ENCODE measurements around the gene SMG6. TPM values are rescaled to one million over a fixed set of nuclear protein-coding genes. Genes with fewer than 3 reads are reported as not detected.
A peak's percentile ranks its signal among the peaks of the same experiment; 100 is the strongest.

SMG6 gene
- total and polyA plus RNA-seq, 2 of the 13 experiments (the other 11 are each of a cell fraction or from before 2014, with no cell fraction given), result 4.6 to 14.6 TPM

DNA sequence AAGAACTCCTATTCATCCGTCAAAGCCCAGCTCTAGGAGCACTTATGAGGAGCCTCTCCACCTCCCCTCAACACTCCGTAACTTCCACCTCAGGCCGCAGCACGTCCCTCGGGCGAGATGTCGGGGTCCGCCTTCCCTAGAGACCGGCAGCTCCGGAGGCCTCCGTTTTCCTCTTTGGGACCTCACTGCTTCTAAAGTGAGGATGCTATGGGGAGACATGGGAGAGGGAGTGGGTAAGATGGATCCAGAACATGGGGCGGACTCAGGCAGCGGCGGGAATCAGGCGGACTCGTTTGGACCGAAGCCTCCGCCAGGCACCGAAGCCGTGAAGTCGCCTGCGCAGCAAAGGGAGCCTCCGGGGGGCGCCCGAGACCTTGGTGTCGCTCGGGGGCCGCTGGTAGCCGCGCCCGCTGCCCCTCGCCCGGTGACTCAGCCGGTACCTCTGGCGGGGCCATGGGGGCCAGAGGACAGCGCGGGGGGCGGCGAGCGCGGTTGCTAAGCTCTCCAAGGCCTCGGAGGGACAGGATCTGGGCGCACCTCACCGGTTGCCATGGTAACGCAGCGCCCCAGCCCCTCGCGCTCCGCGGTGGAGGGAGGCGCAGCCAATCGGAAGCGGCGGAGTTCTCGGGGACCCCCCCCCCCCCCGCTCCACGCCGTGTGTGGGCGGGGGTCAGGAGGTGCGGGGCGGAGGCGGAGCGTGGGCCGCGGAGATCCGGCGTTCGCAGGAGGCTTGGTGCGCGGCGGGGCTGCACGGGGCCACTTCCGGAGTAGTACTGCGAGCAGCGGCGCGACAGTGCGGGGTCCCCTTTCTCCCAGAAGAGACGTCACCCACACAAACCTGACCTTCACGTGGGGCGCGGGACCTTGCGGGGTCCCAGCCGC, 250.0 kb downstream of the SMG6 start (continued):
- TF ChIP-seq ZBTB20 (CRISPR knock-in tag; IDR thresholded peaks at IDR 0.05; ENCODE audit: borderline replicate concordance, low read depth) (no peak), ZNF282 (IDR thresholded peaks at IDR 0.05; ENCODE audit: partially characterized antibody) (no peak), GABPA (IDR thresholded peaks at IDR 0.05; ENCODE audit: low read depth, low read length) (no peak), GABPA (CRISPR knock-in tag; IDR thresholded peaks at IDR 0.05; ENCODE audit: low read depth) (no peak), TCF7L2 (IDR thresholded peaks at IDR 0.05; ENCODE audit: low read depth, low read length) (no peak), EEA1 (CRISPR knock-in tag; IDR thresholded peaks at IDR 0.05; ENCODE audit: borderline replicate concordance) (0 out of 2 replicates have a peak, but pooled peaks have one; percentile 30), SALL1 (CRISPR knock-in tag; IDR thresholded peaks at IDR 0.05) (peak; percentile 39; the same call in 1 of the 2 replicates), ZFP36 (IDR thresholded peaks at IDR 0.05; ENCODE audit: borderline replicate concordance, low read depth, low read length, partially characterized antibody) (no peak), ZNF235 (CRISPR knock-in tag; IDR thresholded peaks at IDR 0.05; ENCODE audit: borderline replicate concordance) (peak; percentile 45; the same call in 1 of the 2 replicates), ZNF614 (CRISPR knock-in tag; IDR thresholded peaks at IDR 0.05; ENCODE audit: borderline replicate concordance) (no peak), ZBTB38 (CRISPR knock-in tag; IDR thresholded peaks at IDR 0.05) (no peak), GFI1 (CRISPR knock-in tag; IDR thresholded peaks at IDR 0.05; ENCODE audit: borderline replicate concordance) (no peak), ZNF205 (CRISPR knock-in tag; IDR thresholded peaks at IDR 0.05) (no peak)
- TF ChIP-seq, protein P1, sequence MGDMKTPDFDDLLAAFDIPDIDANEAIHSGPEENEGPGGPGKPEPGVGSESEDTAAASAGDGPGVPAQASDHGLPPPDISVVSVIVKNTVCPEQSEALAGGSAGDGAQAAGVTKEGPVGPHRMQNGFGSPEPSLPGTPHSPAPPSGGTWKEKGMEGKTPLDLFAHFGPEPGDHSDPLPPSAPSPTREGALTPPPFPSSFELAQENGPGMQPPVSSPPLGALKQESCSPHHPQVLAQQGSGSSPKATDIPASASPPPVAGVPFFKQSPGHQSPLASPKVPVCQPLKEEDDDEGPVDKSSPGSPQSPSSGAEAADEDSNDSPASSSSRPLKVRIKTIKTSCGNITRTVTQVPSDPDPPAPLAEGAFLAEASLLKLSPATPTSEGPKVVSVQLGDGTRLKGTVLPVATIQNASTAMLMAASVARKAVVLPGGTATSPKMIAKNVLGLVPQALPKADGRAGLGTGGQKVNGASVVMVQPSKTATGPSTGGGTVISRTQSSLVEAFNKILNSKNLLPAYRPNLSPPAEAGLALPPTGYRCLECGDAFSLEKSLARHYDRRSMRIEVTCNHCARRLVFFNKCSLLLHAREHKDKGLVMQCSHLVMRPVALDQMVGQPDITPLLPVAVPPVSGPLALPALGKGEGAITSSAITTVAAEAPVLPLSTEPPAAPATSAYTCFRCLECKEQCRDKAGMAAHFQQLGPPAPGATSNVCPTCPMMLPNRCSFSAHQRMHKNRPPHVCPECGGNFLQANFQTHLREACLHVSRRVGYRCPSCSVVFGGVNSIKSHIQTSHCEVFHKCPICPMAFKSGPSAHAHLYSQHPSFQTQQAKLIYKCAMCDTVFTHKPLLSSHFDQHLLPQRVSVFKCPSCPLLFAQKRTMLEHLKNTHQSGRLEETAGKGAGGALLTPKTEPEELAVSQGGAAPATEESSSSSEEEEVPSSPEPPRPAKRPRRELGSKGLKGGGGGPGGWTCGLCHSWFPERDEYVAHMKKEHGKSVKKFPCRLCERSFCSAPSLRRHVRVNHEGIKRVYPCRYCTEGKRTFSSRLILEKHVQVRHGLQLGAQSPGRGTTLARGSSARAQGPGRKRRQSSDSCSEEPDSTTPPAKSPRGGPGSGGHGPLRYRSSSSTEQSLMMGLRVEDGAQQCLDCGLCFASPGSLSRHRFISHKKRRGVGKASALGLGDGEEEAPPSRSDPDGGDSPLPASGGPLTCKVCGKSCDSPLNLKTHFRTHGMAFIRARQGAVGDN (CRISPR knock-in tag; IDR thresholded peaks at IDR 0.05), result peak; percentile 67
- TF ChIP-seq, protein P2, sequence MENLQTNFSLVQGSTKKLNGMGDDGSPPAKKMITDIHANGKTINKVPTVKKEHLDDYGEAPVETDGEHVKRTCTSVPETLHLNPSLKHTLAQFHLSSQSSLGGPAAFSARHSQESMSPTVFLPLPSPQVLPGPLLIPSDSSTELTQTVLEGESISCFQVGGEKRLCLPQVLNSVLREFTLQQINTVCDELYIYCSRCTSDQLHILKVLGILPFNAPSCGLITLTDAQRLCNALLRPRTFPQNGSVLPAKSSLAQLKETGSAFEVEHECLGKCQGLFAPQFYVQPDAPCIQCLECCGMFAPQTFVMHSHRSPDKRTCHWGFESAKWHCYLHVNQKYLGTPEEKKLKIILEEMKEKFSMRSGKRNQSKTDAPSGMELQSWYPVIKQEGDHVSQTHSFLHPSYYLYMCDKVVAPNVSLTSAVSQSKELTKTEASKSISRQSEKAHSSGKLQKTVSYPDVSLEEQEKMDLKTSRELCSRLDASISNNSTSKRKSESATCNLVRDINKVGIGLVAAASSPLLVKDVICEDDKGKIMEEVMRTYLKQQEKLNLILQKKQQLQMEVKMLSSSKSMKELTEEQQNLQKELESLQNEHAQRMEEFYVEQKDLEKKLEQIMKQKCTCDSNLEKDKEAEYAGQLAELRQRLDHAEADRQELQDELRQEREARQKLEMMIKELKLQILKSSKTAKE (CRISPR knock-in tag; IDR thresholded peaks at IDR 0.05; ENCODE audit: borderline replicate concordance), result no peak
- TF ChIP-seq, protein P3, sequence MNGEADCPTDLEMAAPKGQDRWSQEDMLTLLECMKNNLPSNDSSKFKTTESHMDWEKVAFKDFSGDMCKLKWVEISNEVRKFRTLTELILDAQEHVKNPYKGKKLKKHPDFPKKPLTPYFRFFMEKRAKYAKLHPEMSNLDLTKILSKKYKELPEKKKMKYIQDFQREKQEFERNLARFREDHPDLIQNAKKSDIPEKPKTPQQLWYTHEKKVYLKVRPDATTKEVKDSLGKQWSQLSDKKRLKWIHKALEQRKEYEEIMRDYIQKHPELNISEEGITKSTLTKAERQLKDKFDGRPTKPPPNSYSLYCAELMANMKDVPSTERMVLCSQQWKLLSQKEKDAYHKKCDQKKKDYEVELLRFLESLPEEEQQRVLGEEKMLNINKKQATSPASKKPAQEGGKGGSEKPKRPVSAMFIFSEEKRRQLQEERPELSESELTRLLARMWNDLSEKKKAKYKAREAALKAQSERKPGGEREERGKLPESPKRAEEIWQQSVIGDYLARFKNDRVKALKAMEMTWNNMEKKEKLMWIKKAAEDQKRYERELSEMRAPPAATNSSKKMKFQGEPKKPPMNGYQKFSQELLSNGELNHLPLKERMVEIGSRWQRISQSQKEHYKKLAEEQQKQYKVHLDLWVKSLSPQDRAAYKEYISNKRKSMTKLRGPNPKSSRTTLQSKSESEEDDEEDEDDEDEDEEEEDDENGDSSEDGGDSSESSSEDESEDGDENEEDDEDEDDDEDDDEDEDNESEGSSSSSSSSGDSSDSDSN (CRISPR knock-in tag; IDR thresholded peaks at IDR 0.05), result no peak
- TF ChIP-seq, protein P4, sequence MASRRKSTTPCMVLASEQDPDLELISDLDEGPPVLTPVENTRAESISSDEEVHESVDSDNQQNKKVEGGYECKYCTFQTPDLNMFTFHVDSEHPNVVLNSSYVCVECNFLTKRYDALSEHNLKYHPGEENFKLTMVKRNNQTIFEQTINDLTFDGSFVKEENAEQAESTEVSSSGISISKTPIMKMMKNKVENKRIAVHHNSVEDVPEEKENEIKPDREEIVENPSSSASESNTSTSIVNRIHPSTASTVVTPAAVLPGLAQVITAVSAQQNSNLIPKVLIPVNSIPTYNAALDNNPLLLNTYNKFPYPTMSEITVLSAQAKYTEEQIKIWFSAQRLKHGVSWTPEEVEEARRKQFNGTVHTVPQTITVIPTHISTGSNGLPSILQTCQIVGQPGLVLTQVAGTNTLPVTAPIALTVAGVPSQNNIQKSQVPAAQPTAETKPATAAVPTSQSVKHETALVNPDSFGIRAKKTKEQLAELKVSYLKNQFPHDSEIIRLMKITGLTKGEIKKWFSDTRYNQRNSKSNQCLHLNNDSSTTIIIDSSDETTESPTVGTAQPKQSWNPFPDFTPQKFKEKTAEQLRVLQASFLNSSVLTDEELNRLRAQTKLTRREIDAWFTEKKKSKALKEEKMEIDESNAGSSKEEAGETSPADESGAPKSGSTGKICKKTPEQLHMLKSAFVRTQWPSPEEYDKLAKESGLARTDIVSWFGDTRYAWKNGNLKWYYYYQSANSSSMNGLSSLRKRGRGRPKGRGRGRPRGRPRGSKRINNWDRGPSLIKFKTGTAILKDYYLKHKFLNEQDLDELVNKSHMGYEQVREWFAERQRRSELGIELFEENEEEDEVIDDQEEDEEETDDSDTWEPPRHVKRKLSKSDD (CRISPR knock-in tag; IDR thresholded peaks at IDR 0.05; ENCODE audit: low read depth), result no peak

Data from HepG2 (cell line).